Measurements from ENCODE around the gene ASXL1. TPM values are rescaled to one million over a fixed set of nuclear protein-coding genes. Genes with fewer than 3 reads are reported as not detected.

The ASXL1 gene
- polyA plus RNA-seq, 3 donors = 1.8 to 47.1 (median 2.8) TPM

GRCh38 chr20:32456869-32457478 is 98.8 kb downstream of the ASXL1 start:
- no peak overlapping the region for H3K4me3 Mint-ChIP-seq
- H2AFZ ChIP-seq (ENCODE audit: insufficient read depth, low read depth, low read length, poor library complexity, severe bottlenecking) = no peak overlapping the region
- peaks cover 12% of the 10 kb centered on the region for H3K4me1 Mint-ChIP-seq
- H3K36me3 ChIP-seq (replicated peaks in 1 of 2; ENCODE audit: control insufficient read depth in 1 of 2, insufficient read depth in 2 of 2, low read length in 2 of 2) = peaks cover 28 to 46% of the 10 kb centered on the region in 2 donors
- peak overlapping the region in 1 of 3 experiments; percentile 25 for H3K4me3 ChIP-seq (replicated peaks in 1 of 3; ENCODE audit: low read depth in 2 of 3, low read length in 3 of 3)
- TF ChIP-seq CTCF (IDR thresholded peaks at IDR 0.05) = peak; percentile 82
- H3K36me3 Mint-ChIP-seq = peaks cover 33 to 37% of the 10 kb centered on the region in 2 donors
- H3K27ac ChIP-seq (ENCODE audit: low read depth in 1 of 2, low read length in 2 of 2) = no peak overlapping the region
- H3K27ac Mint-ChIP-seq = no peak overlapping the region
- intact Hi-C loops (cut with micrococcal nuclease) = no loop called here
- H3K4me1 ChIP-seq (ENCODE audit: control insufficient read depth in 1 of 2, insufficient read depth in 2 of 2, low read length in 2 of 2) = peaks cover 10 to 17% of the 10 kb centered on the region in 2 donors
- H3K27me3 ChIP-seq (ENCODE audit: control insufficient read depth in 2 of 2, insufficient read depth in 2 of 2, low read length in 2 of 2) = no peaks in the 10 kb centered on the region
- H3K79me2 ChIP-seq (ENCODE audit: insufficient read depth, low read length) = no peaks in the 10 kb centered on the region
- no peak overlapping the region for H3K9ac ChIP-seq (ENCODE audit: insufficient read depth, low read length, poor library complexity, severe bottlenecking)
- no peaks in the 10 kb centered on the region for H3K9me3 ChIP-seq (replicated peaks in 1 of 2; ENCODE audit: control insufficient read depth in 1 of 2, insufficient read depth in 1 of 2, low read length in 2 of 2)
- peaks cover 46% of the 10 kb centered on the region for H4K20me1 ChIP-seq (ENCODE audit: insufficient read depth, low read length)
- peak overlapping the region; percentile 58 for H3K4me2 ChIP-seq (replicated peaks; ENCODE audit: extremely low read depth, low read length, poor library complexity, severe bottlenecking)
- no peak for DNase-seq
- peaks cover 0 to 2% (median 0%) of the 10 kb centered on the region in 3 donors for H3K27me3 Mint-ChIP-seq (ENCODE audit: low read depth in 3 of 3)
- H3K9me3 Mint-ChIP-seq = no peaks in the 10 kb centered on the region
- 40% methylated on average over 25 of the region's 36 CpGs for WGBS (ENCODE audit: insufficient coverage)

DNA sequence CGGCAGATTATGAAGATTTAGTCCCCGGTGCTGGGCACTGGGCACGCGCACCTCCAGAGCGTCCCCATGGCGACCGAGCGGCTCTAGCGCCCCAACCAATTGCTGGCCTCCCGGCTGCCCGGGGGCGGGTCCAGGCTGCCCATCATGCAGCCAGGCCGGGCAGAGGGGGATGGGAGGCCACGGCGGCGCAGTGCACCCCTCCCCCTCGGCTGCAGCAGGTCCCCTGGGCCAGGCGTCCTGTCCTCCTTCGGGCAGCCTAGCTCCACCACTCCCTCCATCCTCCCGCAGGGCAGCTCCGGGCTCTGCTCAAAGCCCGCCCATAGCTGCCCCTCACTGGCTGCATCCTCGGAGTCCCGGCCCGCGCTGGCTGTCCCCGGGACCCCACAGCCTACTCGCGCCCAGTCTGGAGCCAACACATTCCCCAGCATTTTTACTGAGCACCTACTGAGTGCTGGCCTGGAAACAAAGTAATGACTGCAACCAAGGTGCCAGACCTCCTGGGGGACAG is 99.4 kb downstream of the ASXL1 start:
- H3K27ac ChIP-seq (ENCODE audit: low read depth in 1 of 2, low read length in 2 of 2) = no peak overlapping the region
- H3K36me3 ChIP-seq (replicated peaks in 1 of 2; ENCODE audit: control insufficient read depth in 1 of 2, insufficient read depth in 2 of 2, low read length in 2 of 2) = peaks cover 26 to 44% of the 10 kb centered on the region in 2 donors
- peak overlapping the region; percentile 58 for H3K4me2 ChIP-seq (replicated peaks; ENCODE audit: extremely low read depth, low read length, poor library complexity, severe bottlenecking)

More for the DNA sequence above, 99.4 kb downstream of the ASXL1 start:
- no peak overlapping the region for H2AFZ ChIP-seq (ENCODE audit: insufficient read depth, low read depth, low read length, poor library complexity, severe bottlenecking)
- 51% methylated on average over 19 of the region's 29 CpGs for WGBS (ENCODE audit: insufficient coverage)
- no peaks in the 10 kb centered on the region for H3K9me3 ChIP-seq (replicated peaks in 1 of 2; ENCODE audit: control insufficient read depth in 1 of 2, insufficient read depth in 1 of 2, low read length in 2 of 2)
- H3K79me2 ChIP-seq (ENCODE audit: insufficient read depth, low read length) = no peaks in the 10 kb centered on the region
- H3K27ac Mint-ChIP-seq = no peak overlapping the region
- no peaks in the 10 kb centered on the region for H3K27me3 ChIP-seq (ENCODE audit: control insufficient read depth in 2 of 2, insufficient read depth in 2 of 2, low read length in 2 of 2)
- H3K4me1 Mint-ChIP-seq = peaks cover 12% of the 10 kb centered on the region
- no peak overlapping the region for H3K9ac ChIP-seq (ENCODE audit: insufficient read depth, low read length, poor library complexity, severe bottlenecking)
- intact Hi-C loops (cut with micrococcal nuclease) = no loop called here
- H3K4me3 Mint-ChIP-seq = peak overlapping the region in 1 of 2 donors; percentile 26
- TF ChIP-seq CTCF (IDR thresholded peaks at IDR 0.05) = no peak
- peaks cover 0 to 2% (median 0%) of the 10 kb centered on the region in 3 donors for H3K27me3 Mint-ChIP-seq (ENCODE audit: low read depth in 3 of 3)
- H3K4me3 ChIP-seq (replicated peaks in 1 of 3; ENCODE audit: low read depth in 2 of 3, low read length in 3 of 3) = peak overlapping the region in 1 of 3 experiments; percentile 25
- DNase-seq = no peak
- H4K20me1 ChIP-seq (ENCODE audit: insufficient read depth, low read length) = peaks cover 46% of the 10 kb centered on the region
- H3K4me1 ChIP-seq (ENCODE audit: control insufficient read depth in 1 of 2, insufficient read depth in 2 of 2, low read length in 2 of 2) = peaks cover 10 to 17% of the 10 kb centered on the region in 2 donors
- H3K9me3 Mint-ChIP-seq = no peaks in the 10 kb centered on the region
- peaks cover 33 to 36% of the 10 kb centered on the region in 2 donors for H3K36me3 Mint-ChIP-seq
